Progenitor cell of endocrine pancreas (in vitro differentiated cells): ENCODE measurements around the gene ANKRD22. TPM values are rescaled to one million over a fixed set of nuclear protein-coding genes. Genes with fewer than 3 reads are reported as not detected.

Experiments
- DNase-seq: peaks from one replicate; pipeline ENCODE4 v3.0.0; 2021; ENCODE audit warnings: low spot score; ENCODE audit not compliant: unreplicated experiment
- H3K27ac Mint-ChIP-seq: 2 replicates; pipeline ENCODE4 v1.8.0; 2021; ENCODE audit warnings: mild to moderate bottlenecking, moderate library complexity, mixed read lengths
- H3K27me3 Mint-ChIP-seq: 2 replicates; pipeline ENCODE4 v1.8.0; 2021; ENCODE audit warnings: mixed read lengths
- H3K36me3 Mint-ChIP-seq: 2 replicates; pipeline ENCODE4 v1.8.0; 2022; ENCODE audit warnings: mixed read lengths; ENCODE audit not compliant: insufficient read depth
- H3K4me1 Mint-ChIP-seq: 2 replicates; pipeline ENCODE4 v1.8.0; 2021; ENCODE audit warnings: low read depth, mixed read lengths
- H3K4me3 Mint-ChIP-seq: 2 replicates; pipeline ENCODE4 v1.8.0; 2021; ENCODE audit warnings: low read depth, mild to moderate bottlenecking, moderate library complexity, mixed read lengths
- H3K9me3 Mint-ChIP-seq: 2 replicates; pipeline ENCODE4 v1.8.0; 2021; ENCODE audit warnings: low read depth, mixed read lengths
- CTCF ChIP-seq: fragments of 200-600 bp; sonication (generic); IDR thresholded peaks from one replicate; pipeline ENCODE4 v1.5.0; 2021; ENCODE audit warnings: antibody characterized with exemption, mild to moderate bottlenecking; ENCODE audit not compliant: unreplicated experiment
- total RNA-seq: library from RNA; stranded (reverse); gene quantifications from 2 replicates; pipeline ENCODE4 v1.2.1, GENCODE V29; 2021

The ANKRD22 gene
- total RNA-seq, 1 donor from 2014 or later, result not detected

- H3K4me3 Mint-ChIP-seq, result no peak overlapping the region
Observed at GRCh38 chr10:88830643-88831268, 20.9 kb downstream of the ANKRD22 start.

GRCh38 chr10:88828310-88828709, 23.3 kb downstream of the ANKRD22 start:
- no peak for TF ChIP-seq CTCF
- Mint-ChIP-seq H3K27me3 (peaks cover 23% of the 10 kb centered on the region), H3K4me3 (no peak overlapping the region), H3K27ac (no peak overlapping the region), H3K36me3 (no peaks in the 10 kb centered on the region), H3K9me3 (no peaks in the 10 kb centered on the region), H3K4me1 (peaks cover 3% of the 10 kb centered on the region)
- DNase-seq, result no peak

More at GRCh38 chr10:88830643-88831268, 20.9 kb downstream of the ANKRD22 start:
- H3K9me3 Mint-ChIP-seq, result no peaks in the 10 kb centered on the region
- no peak for TF ChIP-seq CTCF
- H3K4me1 Mint-ChIP-seq, result peaks cover 3% of the 10 kb centered on the region
- no peak overlapping the region for H3K27ac Mint-ChIP-seq
- no peak for DNase-seq
- H3K27me3 Mint-ChIP-seq, result peaks cover 27% of the 10 kb centered on the region
- no peaks in the 10 kb centered on the region for H3K36me3 Mint-ChIP-seq

GRCh38 chr10:88827671-88828070, 24.0 kb downstream of the ANKRD22 start:
- Mint-ChIP-seq H3K27me3 (peaks cover 17% of the 10 kb centered on the region), H3K4me1 (peaks cover 3% of the 10 kb centered on the region), H3K27ac (no peak overlapping the region), H3K9me3 (no peaks in the 10 kb centered on the region), H3K4me3 (no peak overlapping the region), H3K36me3 (no peaks in the 10 kb centered on the region)
- no peak for DNase-seq
- TF ChIP-seq CTCF, result no peak

- Mint-ChIP-seq H3K27ac (no peak overlapping the region), H3K27me3 (peaks cover 11% of the 10 kb centered on the region), H3K9me3 (no peaks in the 10 kb centered on the region), H3K36me3 (no peaks in the 10 kb centered on the region), H3K4me3 (no peak overlapping the region), H3K4me1 (peaks cover 3% of the 10 kb centered on the region)
- no peak for DNase-seq
- TF ChIP-seq CTCF, result no peak
Observed at GRCh38 chr10:88826388-88826787, 25.3 kb downstream of the ANKRD22 start.

- H3K27ac Mint-ChIP-seq, result no peak overlapping the region
- no peak overlapping the region for H3K4me3 Mint-ChIP-seq
- no peaks in the 10 kb centered on the region for H3K9me3 Mint-ChIP-seq
- H3K27me3 Mint-ChIP-seq, result peaks cover 6% of the 10 kb centered on the region
- DNase-seq, result no peak
- no peaks in the 10 kb centered on the region for H3K4me1 Mint-ChIP-seq
- no peak for TF ChIP-seq CTCF
- no peaks in the 10 kb centered on the region for H3K36me3 Mint-ChIP-seq
Observed at GRCh38 chr10:88820748-88821401, 30.8 kb downstream of the ANKRD22 start.
